H9 (cell line): ENCODE measurements around the gene TMCO2. TPM values are rescaled to one million over a fixed set of nuclear protein-coding genes. Genes with fewer than 3 reads are reported as not detected.

Source experiments
- DNase-seq: peaks from one replicate; pipeline ENCODE4 v3.0.0-alpha.2; 2017
- H2AFZ ChIP-seq: one replicate; pipeline ENCODE4 v1.6.1; 2013; ENCODE audit warnings: mild to moderate bottlenecking, low read length, control low read depth, moderate library complexity
- H2AK5ac ChIP-seq: 2 replicates; pipeline ENCODE4 v1.6.1; 2013; ENCODE audit warnings: low read length, control low read depth, mixed read lengths; ENCODE audit not compliant: insufficient read length
- H2BK120ac ChIP-seq: one replicate; pipeline ENCODE4 v1.6.1; 2013; ENCODE audit warnings: low read depth, mild to moderate bottlenecking, low read length, control low read depth, inconsistent platforms; ENCODE audit not compliant: poor library complexity, severe bottlenecking
- H2BK12ac ChIP-seq: 2 replicates; pipeline ENCODE4 v1.6.1; 2013; ENCODE audit warnings: low read length, control low read depth, mixed read lengths, low read depth; ENCODE audit not compliant: insufficient read length
- H2BK15ac ChIP-seq: 2 replicates; pipeline ENCODE4 v1.6.1; 2013; ENCODE audit warnings: low read depth, low read length, control low read depth
- H2BK20ac ChIP-seq: one replicate; pipeline ENCODE4 v1.6.1; 2013; ENCODE audit warnings: low read depth, mild to moderate bottlenecking, low read length, control low read depth, inconsistent platforms; ENCODE audit not compliant: poor library complexity, severe bottlenecking
- H2BK5ac ChIP-seq: 2 replicates; pipeline ENCODE4 v1.6.1; 2013; ENCODE audit warnings: low read length, control low read depth, mixed read lengths; ENCODE audit not compliant: insufficient read length
- H3K14ac ChIP-seq: 2 replicates; pipeline ENCODE4 v1.6.1; 2013; ENCODE audit warnings: low read length, control low read depth; ENCODE audit not compliant: insufficient read depth
- H3K18ac ChIP-seq: 2 replicates; pipeline ENCODE4 v1.6.1; 2013; ENCODE audit warnings: low read depth, mild to moderate bottlenecking, mixed read lengths, low read length, control low read depth; ENCODE audit not compliant: insufficient read length
- H3K23ac ChIP-seq: 2 replicates; pipeline ENCODE4 v1.6.1; 2013; ENCODE audit warnings: low read length, control low read depth, mixed read lengths, low read depth; ENCODE audit not compliant: insufficient read length
- H3K23me2 ChIP-seq: 2 replicates; pipeline ENCODE4 v1.6.1; 2013; ENCODE audit warnings: low read depth, mild to moderate bottlenecking, mixed read lengths, low read length, control low read depth; ENCODE audit not compliant: insufficient read length, poor library complexity, severe bottlenecking
- H3K27ac ChIP-seq: 2 replicates; pipeline ENCODE4 v1.5.1; 2013; ENCODE audit warnings: low read length, control low read depth, mixed read lengths, low read depth; ENCODE audit not compliant: insufficient read length
- H3K27me3 ChIP-seq: 2 replicates; pipeline ENCODE4 v1.6.1; 2013; ENCODE audit warnings: low read length, control low read depth, inconsistent platforms; ENCODE audit not compliant: insufficient read depth
- H3K4ac ChIP-seq: 2 replicates; pipeline ENCODE4 v1.6.1; 2013; ENCODE audit warnings: low read depth, mild to moderate bottlenecking, control low read depth, inconsistent platforms, low read length, moderate library complexity
- H3K4me1 ChIP-seq: 2 replicates; pipeline ENCODE4 v1.6.1; 2013; ENCODE audit warnings: low read length, control low read depth, inconsistent platforms; ENCODE audit not compliant: insufficient read depth
- H3K4me2 ChIP-seq: 2 replicates; pipeline ENCODE4 v1.6.1; 2013; ENCODE audit warnings: low read length, control low read depth, mixed read lengths; ENCODE audit not compliant: insufficient read length, insufficient read depth
- H3K56ac ChIP-seq: 2 replicates; pipeline ENCODE4 v1.6.1; 2013; ENCODE audit warnings: low read depth, mild to moderate bottlenecking, mixed read lengths, low read length, control low read depth; ENCODE audit not compliant: insufficient read length
- H3K79me1 ChIP-seq: 2 replicates; pipeline ENCODE4 v1.6.1; 2013; ENCODE audit warnings: low read depth, mild to moderate bottlenecking, moderate library complexity, low read length, control low read depth, inconsistent platforms; ENCODE audit not compliant: insufficient read depth, poor library complexity, severe bottlenecking
- H3K79me2 ChIP-seq: 2 replicates; pipeline ENCODE4 v1.6.1; 2013; ENCODE audit warnings: low read length, control low read depth, inconsistent platforms; ENCODE audit not compliant: insufficient read depth
- H3K9ac ChIP-seq: 2 replicates; pipeline ENCODE4 v1.6.1; 2013; ENCODE audit warnings: low read length, control low read depth, mixed read lengths; ENCODE audit not compliant: insufficient read length; ENCODE audit errors: extremely low read depth
- H3K9me3 ChIP-seq: one replicate; pipeline ENCODE4 v1.6.1; 2013; ENCODE audit warnings: low read depth, low read length, inconsistent platforms; ENCODE audit not compliant: control insufficient read depth
- H3T11ph ChIP-seq: one replicate; pipeline ENCODE4 v1.6.1; 2013; ENCODE audit warnings: mild to moderate bottlenecking, low read length, control low read depth, inconsistent platforms
- H4K20me1 ChIP-seq: one replicate; pipeline ENCODE4 v1.6.1; 2013; ENCODE audit not compliant: control insufficient read depth, insufficient read length, insufficient read depth
- H4K5ac ChIP-seq: 2 replicates; pipeline ENCODE4 v1.6.1; 2013; ENCODE audit warnings: low read depth, mild to moderate bottlenecking, mixed read lengths, low read length, control low read depth; ENCODE audit not compliant: insufficient read length
- H4K8ac ChIP-seq: replicated peaks from 2 replicates; pipeline ENCODE4 v1.6.1; 2013; ENCODE audit warnings: low read length, control low read depth, mixed read lengths, low read depth; ENCODE audit not compliant: insufficient read length
- H4K91ac ChIP-seq: 2 replicates; pipeline ENCODE4 v1.6.1; 2013; ENCODE audit warnings: low read depth, mild to moderate bottlenecking, moderate library complexity, mixed read lengths, low read length, control low read depth; ENCODE audit not compliant: insufficient read length
- H3K27ac Mint-ChIP-seq, 3 experiments: 2 replicates in 2 of 3; 3 replicates in 1 of 3; pipeline ENCODE4 v1.8.0; 2020 to 2021; ENCODE audit warnings: mixed read lengths in 3 of 3, mild to moderate bottlenecking in 1 of 3, moderate library complexity in 1 of 3
- H3K27me3 Mint-ChIP-seq: 2 replicates; pipeline ENCODE4 v1.8.0; 2021; ENCODE audit warnings: low read depth, mild to moderate bottlenecking, moderate library complexity, mixed read lengths
- H3K36me3 Mint-ChIP-seq, 3 experiments: 2 replicates in 2 of 3; 3 replicates in 1 of 3; pipeline ENCODE4 v1.8.0; 2020 to 2021; ENCODE audit warnings: low read depth in 3 of 3, mixed read lengths in 3 of 3; ENCODE audit not compliant: insufficient read depth in 1 of 3
- H3K4me1 Mint-ChIP-seq, 2 experiments: 2 replicates each; pipeline ENCODE4 v1.8.0; 2020; ENCODE audit warnings: mixed read lengths in 2 of 2
- H3K4me3 Mint-ChIP-seq, 2 experiments: 2 replicates in 1 of 2; 3 replicates in 1 of 2; pipeline ENCODE4 v1.8.0; 2020 to 2021; ENCODE audit warnings: mild to moderate bottlenecking in 2 of 2, mixed read lengths in 2 of 2, moderate library complexity in 1 of 2
- H3K9me3 Mint-ChIP-seq, 2 experiments: 2 replicates in 1 of 2; 3 replicates in 1 of 2; pipeline ENCODE4 v1.8.0; 2020; ENCODE audit warnings: mild to moderate bottlenecking in 2 of 2, mixed read lengths in 2 of 2, moderate library complexity in 1 of 2
- WGBS: extraction: QIAGEN DNeasy Blood & Tissue Kit; methylation state at CpG from one replicate; pipeline ENCODE4 v1.1.7; 2013; ENCODE audit warnings: missing lambda C conversion rate, low lambda C conversion rate, mixed read lengths; ENCODE audit not compliant: insufficient read length; ENCODE audit errors: extremely low coverage; 5-methylcytosine and 5-hydroxymethylcytosine counted together
- total RNA-seq: library from RNA; stranded (reverse); gene quantifications from 2 replicates; pipeline ENCODE4 v1.2.1, GENCODE V29; 2021
- TF ChIP-seq, protein P1 (sequence below): fragments of 200-600 bp; sonication (generic); conservative IDR thresholded peaks from 3 replicates; pipeline ENCODE4 v1.8.0; 2021; ENCODE audit warnings: antibody characterized with exemption, mild to moderate bottlenecking

TMCO2 gene
- total RNA-seq, 1 experiment from 2014 or later = not detected

DNA sequence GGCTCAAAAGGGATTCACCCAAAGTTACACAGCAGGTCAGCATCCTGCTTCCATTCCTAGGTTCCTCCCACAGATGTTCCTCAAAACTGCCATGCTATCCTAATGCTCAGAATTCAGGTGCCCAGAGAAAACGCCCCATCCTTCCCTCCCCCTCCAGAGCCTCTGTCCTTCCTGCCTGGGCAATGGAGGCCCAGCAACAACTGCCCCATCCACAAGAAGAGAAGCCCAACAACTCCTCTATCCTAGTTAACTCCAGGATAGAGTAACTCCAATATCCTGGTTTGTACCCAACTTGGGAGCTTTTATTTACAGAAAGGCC is 52.5 kb downstream of the TMCO2 start:
- Histone ChIP-seq H4K8ac (no peak overlapping the region), H2BK12ac (no peak overlapping the region), H3K27ac (no peak overlapping the region), H3K14ac (no peak overlapping the region), H2AFZ (no peak overlapping the region), H3K56ac (no peak overlapping the region), H3K23ac (no peak overlapping the region), H3K27me3 (no peaks in the 10 kb centered on the region), H2BK120ac (no peak overlapping the region), H3K23me2 (no peaks in the 10 kb centered on the region), H3K9ac (no peak overlapping the region), H3K4me2 (no peak overlapping the region), H4K91ac (no peak overlapping the region), H4K20me1 (no peaks in the 10 kb centered on the region), H2BK15ac (no peak overlapping the region), H3K18ac (no peak overlapping the region), H3K79me2 (no peaks in the 10 kb centered on the region), H2BK5ac (no peak overlapping the region), H2AK5ac (no peak overlapping the region), H3K79me1 (no peaks in the 10 kb centered on the region), H3K4ac (no peak overlapping the region), H3K9me3 (no peaks in the 10 kb centered on the region), H3T11ph (no peak overlapping the region), H3K4me1 (no peaks in the 10 kb centered on the region), H4K5ac (no peak overlapping the region), H2BK20ac (no peak overlapping the region)
- Mint-ChIP-seq H3K9me3 (no peaks in the 10 kb centered on the region), H3K27me3 (no peaks in the 10 kb centered on the region; the same call in 1 of the 2 replicates), H3K27ac (no peak overlapping the region), H3K36me3 (0 out of 7 replicates have a peak, but pooled peaks cover 0 to 3% (median 0%) of the 10 kb centered on the region in 3 experiments), H3K4me1 (no peaks in the 10 kb centered on the region; a peak in 1 of 4 replicates), H3K4me3 (no peak overlapping the region)
- no CpG with 5 or more reads among the region's 1 CpG for WGBS
- TF ChIP-seq, protein P1, sequence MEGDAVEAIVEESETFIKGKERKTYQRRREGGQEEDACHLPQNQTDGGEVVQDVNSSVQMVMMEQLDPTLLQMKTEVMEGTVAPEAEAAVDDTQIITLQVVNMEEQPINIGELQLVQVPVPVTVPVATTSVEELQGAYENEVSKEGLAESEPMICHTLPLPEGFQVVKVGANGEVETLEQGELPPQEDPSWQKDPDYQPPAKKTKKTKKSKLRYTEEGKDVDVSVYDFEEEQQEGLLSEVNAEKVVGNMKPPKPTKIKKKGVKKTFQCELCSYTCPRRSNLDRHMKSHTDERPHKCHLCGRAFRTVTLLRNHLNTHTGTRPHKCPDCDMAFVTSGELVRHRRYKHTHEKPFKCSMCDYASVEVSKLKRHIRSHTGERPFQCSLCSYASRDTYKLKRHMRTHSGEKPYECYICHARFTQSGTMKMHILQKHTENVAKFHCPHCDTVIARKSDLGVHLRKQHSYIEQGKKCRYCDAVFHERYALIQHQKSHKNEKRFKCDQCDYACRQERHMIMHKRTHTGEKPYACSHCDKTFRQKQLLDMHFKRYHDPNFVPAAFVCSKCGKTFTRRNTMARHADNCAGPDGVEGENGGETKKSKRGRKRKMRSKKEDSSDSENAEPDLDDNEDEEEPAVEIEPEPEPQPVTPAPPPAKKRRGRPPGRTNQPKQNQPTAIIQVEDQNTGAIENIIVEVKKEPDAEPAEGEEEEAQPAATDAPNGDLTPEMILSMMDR = no peak
- DNase-seq = no peak
